Esophagus muscularis mucosa (tissue), 3 donors: ENCODE data around the gene PRKD1.

ENCODE experiments used
- POLR2AphosphoS5 ChIP-seq, 2 donors: sonication (generic); formaldehyde crosslinking; IDR thresholded peaks; one replicate each; pipeline ENCODE4 v1.6.1; 2017; ENCODE audit warnings: antibody characterized with exemption in 2 of 2
- TF ChIP-seq, protein P1 (sequence below), 3 experiments: fragments of 200-600 bp in 2 of 3; fragments of 450-650 bp in 1 of 3; sonication (generic) in 2 of 3; IDR thresholded peaks; one replicate each; pipeline ENCODE4 v1.5.1; 2017 to 2019; ENCODE audit warnings: antibody characterized with exemption in 3 of 3, mild to moderate bottlenecking in 2 of 3, moderate library complexity in 1 of 3

DNA sequence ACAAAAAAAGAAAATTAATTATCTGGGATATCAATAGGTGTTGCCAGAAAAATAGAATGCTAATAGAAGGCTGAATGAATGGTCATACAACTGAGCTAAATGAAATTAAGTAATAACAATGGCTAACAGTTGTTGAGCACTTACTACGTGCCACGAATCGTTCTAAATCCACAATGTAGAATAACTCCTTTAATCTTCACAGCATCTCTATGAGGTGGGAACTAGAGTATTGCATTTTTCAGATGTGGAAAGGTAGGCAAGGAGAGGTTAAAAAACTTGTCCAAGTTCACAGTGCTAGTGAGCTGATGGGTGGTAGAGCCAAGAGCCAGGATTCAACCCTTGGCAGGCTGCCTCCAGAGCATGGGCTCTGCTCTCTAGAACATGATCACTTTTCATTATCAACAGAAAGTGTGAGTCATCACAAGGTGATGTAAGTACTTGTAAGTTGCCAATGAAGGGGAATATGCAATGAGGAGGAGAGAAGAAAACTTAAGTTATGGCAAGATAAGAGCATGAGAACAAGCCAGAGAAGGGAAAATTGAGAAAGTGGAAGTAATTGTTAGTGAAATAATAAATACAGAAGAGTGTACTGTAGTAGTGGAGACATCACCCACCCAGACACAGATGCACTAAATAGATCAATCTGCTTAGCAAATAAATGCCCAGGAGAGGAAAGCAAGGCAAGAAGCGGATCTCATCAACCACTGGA lies 122.1 kb downstream of the PRKD1 start:
- TF ChIP-seq, protein P1, sequence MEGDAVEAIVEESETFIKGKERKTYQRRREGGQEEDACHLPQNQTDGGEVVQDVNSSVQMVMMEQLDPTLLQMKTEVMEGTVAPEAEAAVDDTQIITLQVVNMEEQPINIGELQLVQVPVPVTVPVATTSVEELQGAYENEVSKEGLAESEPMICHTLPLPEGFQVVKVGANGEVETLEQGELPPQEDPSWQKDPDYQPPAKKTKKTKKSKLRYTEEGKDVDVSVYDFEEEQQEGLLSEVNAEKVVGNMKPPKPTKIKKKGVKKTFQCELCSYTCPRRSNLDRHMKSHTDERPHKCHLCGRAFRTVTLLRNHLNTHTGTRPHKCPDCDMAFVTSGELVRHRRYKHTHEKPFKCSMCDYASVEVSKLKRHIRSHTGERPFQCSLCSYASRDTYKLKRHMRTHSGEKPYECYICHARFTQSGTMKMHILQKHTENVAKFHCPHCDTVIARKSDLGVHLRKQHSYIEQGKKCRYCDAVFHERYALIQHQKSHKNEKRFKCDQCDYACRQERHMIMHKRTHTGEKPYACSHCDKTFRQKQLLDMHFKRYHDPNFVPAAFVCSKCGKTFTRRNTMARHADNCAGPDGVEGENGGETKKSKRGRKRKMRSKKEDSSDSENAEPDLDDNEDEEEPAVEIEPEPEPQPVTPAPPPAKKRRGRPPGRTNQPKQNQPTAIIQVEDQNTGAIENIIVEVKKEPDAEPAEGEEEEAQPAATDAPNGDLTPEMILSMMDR (IDR thresholded peaks at IDR 0.05): no peak
- TF ChIP-seq POLR2AphosphoS5 (IDR thresholded peaks at IDR 0.05): peak; percentile 26 to 34
